Neural cell (in vitro differentiated cells): ENCODE data around the gene CDRT4.

Experiments used
- EP300 ChIP-seq: fragments of 450-650 bp; conservative IDR thresholded peaks from 2 replicates; pipeline ENCODE4 v1.6.1; 2014; ENCODE audit warnings: antibody characterized with exemption, mild to moderate bottlenecking, moderate library complexity; ENCODE audit not compliant: poor library complexity, severe bottlenecking
- EZH2 ChIP-seq: fragments of 200-600, 300-800 bp; shearing (Covaris generic), sonication (generic); IDR thresholded peaks from 2 replicates; pipeline ENCODE4 v1.6.1; 2014; ENCODE audit warnings: antibody characterized with exemption, low read length, borderline replicate concordance, mild to moderate bottlenecking; ENCODE audit not compliant: insufficient read depth, poor library complexity, severe bottlenecking
- POLR2AphosphoS5 ChIP-seq: IDR thresholded peaks from 2 replicates; pipeline ENCODE4 v1.6.1; 2012
- TF ChIP-seq, protein P1 (sequence below): fragments of 450-650 bp; IDR thresholded peaks from 2 replicates; pipeline ENCODE4 v1.5.1; 2014; ENCODE audit warnings: antibody characterized with exemption, mild to moderate bottlenecking, moderate library complexity; ENCODE audit not compliant: poor library complexity, severe bottlenecking

DNA sequence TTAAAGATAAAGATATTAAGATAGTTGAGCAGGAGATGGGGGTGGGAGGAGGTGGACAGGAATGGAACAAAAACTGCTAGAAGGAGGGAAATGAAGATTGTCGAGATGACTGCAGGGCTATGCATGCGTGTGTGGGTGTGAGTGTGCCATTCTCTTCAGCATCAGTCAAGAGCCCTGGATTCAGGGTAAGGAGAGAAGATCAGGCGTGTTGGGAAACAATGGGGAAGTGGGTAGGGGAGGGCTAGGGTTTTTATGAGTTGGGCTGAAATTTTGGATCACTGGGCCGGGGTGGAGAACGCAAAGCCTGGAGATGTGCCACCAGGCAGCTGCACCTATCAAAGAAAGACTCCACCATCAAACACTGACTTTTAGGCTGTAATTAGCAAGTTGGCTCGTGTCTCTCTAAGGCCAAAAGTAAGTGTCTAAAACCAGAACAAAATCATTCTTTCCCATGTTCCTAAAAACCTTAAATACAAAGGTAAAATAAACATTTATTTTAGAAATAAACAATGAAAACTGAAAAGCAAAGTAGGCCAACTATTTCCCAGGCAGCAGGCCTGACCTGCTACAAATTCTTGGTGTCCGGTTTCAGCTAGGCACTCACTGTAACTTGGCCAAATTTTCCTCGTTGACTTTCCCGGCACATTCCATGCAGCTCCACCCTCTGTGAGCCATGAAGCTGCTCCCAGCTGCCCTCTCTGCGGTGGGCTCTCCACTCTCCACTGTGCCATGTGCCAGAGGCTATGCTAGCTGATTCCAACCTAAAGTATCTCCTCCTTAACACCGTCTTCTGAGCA, 4.2 kb downstream of the CDRT4 start:
- TF ChIP-seq, protein P1, sequence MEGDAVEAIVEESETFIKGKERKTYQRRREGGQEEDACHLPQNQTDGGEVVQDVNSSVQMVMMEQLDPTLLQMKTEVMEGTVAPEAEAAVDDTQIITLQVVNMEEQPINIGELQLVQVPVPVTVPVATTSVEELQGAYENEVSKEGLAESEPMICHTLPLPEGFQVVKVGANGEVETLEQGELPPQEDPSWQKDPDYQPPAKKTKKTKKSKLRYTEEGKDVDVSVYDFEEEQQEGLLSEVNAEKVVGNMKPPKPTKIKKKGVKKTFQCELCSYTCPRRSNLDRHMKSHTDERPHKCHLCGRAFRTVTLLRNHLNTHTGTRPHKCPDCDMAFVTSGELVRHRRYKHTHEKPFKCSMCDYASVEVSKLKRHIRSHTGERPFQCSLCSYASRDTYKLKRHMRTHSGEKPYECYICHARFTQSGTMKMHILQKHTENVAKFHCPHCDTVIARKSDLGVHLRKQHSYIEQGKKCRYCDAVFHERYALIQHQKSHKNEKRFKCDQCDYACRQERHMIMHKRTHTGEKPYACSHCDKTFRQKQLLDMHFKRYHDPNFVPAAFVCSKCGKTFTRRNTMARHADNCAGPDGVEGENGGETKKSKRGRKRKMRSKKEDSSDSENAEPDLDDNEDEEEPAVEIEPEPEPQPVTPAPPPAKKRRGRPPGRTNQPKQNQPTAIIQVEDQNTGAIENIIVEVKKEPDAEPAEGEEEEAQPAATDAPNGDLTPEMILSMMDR, result no peak
- TF ChIP-seq POLR2AphosphoS5, result no peak
- no peak for TF ChIP-seq EP300
- TF ChIP-seq EZH2, result no peak
